ENCODE data around the gene DPH7.
"Not testable (repeated sequence)": the region's sequence is repeated elsewhere in the genome, so short reads cannot be mapped to it uniquely, and the experiment has no call there.

The DPH7 gene

GRCh38 chr9:137580209-137580953 lies 1.7 kb upstream of the DPH7 start:
- no peak for DNase-seq

GRCh38 chr9:137579259-137579604 lies 507 bp upstream of the DPH7 start:
- DNase-seq: no peak

GRCh38 chr9:137575716-137576411 lies 2.9 kb downstream of the DPH7 start:
- no peak for DNase-seq

GRCh38 chr9:137575364-137575715 lies 3.4 kb downstream of the DPH7 start:
- no peak for DNase-seq

GRCh38 chr9:137574192-137574591 lies 4.5 kb downstream of the DPH7 start:
- DNase-seq: no peak

GRCh38 chr9:137570566-137570965 lies 8.2 kb downstream of the DPH7 start:
- DNase-seq: no peak

- DNase-seq: no peak
These were observed 9.0 kb downstream of the DPH7 start for GRCh38 chr9:137569609-137570203.

GRCh38 chr9:137568445-137568844 lies 10.3 kb downstream of the DPH7 start:
- not testable (repeated sequence) for DNase-seq

- DNase-seq: no peak
These were observed 13.8 kb downstream of the DPH7 start for GRCh38 chr9:137564817-137565411.

- no peak for DNase-seq
These were observed 14.6 kb downstream of the DPH7 start for GRCh38 chr9:137564134-137564533.

- no peak for DNase-seq
These were observed 20.6 kb downstream of the DPH7 start for GRCh38 chr9:137558127-137558526.

GRCh38 chr9:137556069-137556838 lies 22.5 kb downstream of the DPH7 start:
- DNase-seq: no peak

- DNase-seq: no peak
These were observed 23.5 kb downstream of the DPH7 start for GRCh38 chr9:137555179-137555578.

GRCh38 chr9:137554349-137554748 lies 24.4 kb downstream of the DPH7 start:
- no peak for DNase-seq

- DNase-seq: not testable (repeated sequence)
These were observed 25.1 kb downstream of the DPH7 start for GRCh38 chr9:137553654-137554053.

GRCh38 chr9:137552022-137552768 lies 26.5 kb downstream of the DPH7 start:
- DNase-seq: no peak

GRCh38 chr9:137551264-137552021 lies 27.3 kb downstream of the DPH7 start, which contains the start of gene MRPL41:
Gene MRPL41 (plus strand): TSS chr9:137551879. CDS start chr9:137552082, 203 bp downstream.
- DNase-seq: peak; percentile 91

- not testable (repeated sequence) for DNase-seq
These were observed 27.8 kb downstream of the DPH7 start for GRCh38 chr9:137550958-137551263.

GRCh38 chr9:137550231-137550621 lies 28.5 kb downstream of the DPH7 start, which contains the start of gene PNPLA7:
Gene PNPLA7 (minus strand): TSS chr9:137550402. CDS start chr9:137550197, 205 bp downstream.
- peak; percentile 94 for DNase-seq

- DNase-seq: no peak
These were observed 30.8 kb downstream of the DPH7 start for GRCh38 chr9:137547687-137548543.

Data from NCI-H2029 (cell line).